Stimulated activated naive CD4-positive, alpha-beta T cell treated with Interleukin-2 at 50 U/mL for 16 hours (primary cell): ENCODE results near the gene AGA.

Experiments used
- DNase-seq: peaks from one replicate; lab custom pipeline; 2025; lab: John Stamatoyannopoulos, UW

AGA gene

GRCh38 chr4:177447417-177448004 lies 5.3 kb upstream of the AGA start:
- DNase-seq, result no peak

- no peak for DNase-seq
Measured at GRCh38 chr4:177446586-177446985, 4.3 kb upstream of the AGA start.

- DNase-seq, result no peak
Measured at GRCh38 chr4:177444911-177445736, 2.9 kb upstream of the AGA start.

GRCh38 chr4:177441061-177441802 lies 1.0 kb downstream of the AGA start:
- DNase-seq, result peak; percentile 10

- no peak for DNase-seq
Measured at GRCh38 chr4:177436456-177436855, 5.8 kb downstream of the AGA start.

GRCh38 chr4:177434667-177435066 lies 7.6 kb downstream of the AGA start:
- DNase-seq, result no peak

GRCh38 chr4:177427192-177427591 lies 15.0 kb downstream of the AGA start:
- DNase-seq, result no peak

- DNase-seq, result no peak
Measured at GRCh38 chr4:177419434-177419833, 22.8 kb downstream of the AGA start.

GRCh38 chr4:177413656-177414055 lies 28.6 kb downstream of the AGA start:
- no peak for DNase-seq

- no peak for DNase-seq
Measured at GRCh38 chr4:177413076-177413475, 29.2 kb downstream of the AGA start.

- DNase-seq, result no peak
Measured at GRCh38 chr4:177411996-177412395, 30.2 kb downstream of the AGA start.

- DNase-seq, result no peak
Measured at GRCh38 chr4:177410566-177410965, 31.7 kb downstream of the AGA start.

- no peak for DNase-seq
Measured at GRCh38 chr4:177408023-177408422, 34.2 kb downstream of the AGA start.

GRCh38 chr4:177405508-177405907 lies 36.7 kb downstream of the AGA start:
- no peak for DNase-seq

GRCh38 chr4:177404986-177405385 lies 37.3 kb downstream of the AGA start:
- no peak for DNase-seq

GRCh38 chr4:177404342-177404741 lies 37.9 kb downstream of the AGA start:
- no peak for DNase-seq

- DNase-seq, result no peak
Measured at GRCh38 chr4:177403746-177404145, 38.5 kb downstream of the AGA start.

GRCh38 chr4:177401658-177402273 lies 40.5 kb downstream of the AGA start:
- DNase-seq, result no peak

- no peak for DNase-seq
Measured at GRCh38 chr4:177400030-177400429, 42.2 kb downstream of the AGA start.

GRCh38 chr4:177396352-177396751 lies 45.9 kb downstream of the AGA start:
- DNase-seq, result no peak

- DNase-seq, result no peak
Measured at GRCh38 chr4:177393236-177393635, 49.0 kb downstream of the AGA start.

- no peak for DNase-seq
Measured at GRCh38 chr4:177391953-177392352, 50.3 kb downstream of the AGA start.

- no peak for DNase-seq
Measured at GRCh38 chr4:177391287-177391686, 51.0 kb downstream of the AGA start.
